Islet of Langerhans (tissue), 1 donor: ENCODE measurements around the gene TMEM129.
"Not testable (repeated sequence)": the region's sequence is repeated elsewhere in the genome, so short reads cannot be mapped to it uniquely, and the experiment has no call there.

Experiments used
- FAIRE-seq: peaks from one replicate; lab custom pipeline; 2011; peaks lifted over from hg19 to GRCh38; lab: Jason Lieb, UNC

Gene TMEM129

DNA sequence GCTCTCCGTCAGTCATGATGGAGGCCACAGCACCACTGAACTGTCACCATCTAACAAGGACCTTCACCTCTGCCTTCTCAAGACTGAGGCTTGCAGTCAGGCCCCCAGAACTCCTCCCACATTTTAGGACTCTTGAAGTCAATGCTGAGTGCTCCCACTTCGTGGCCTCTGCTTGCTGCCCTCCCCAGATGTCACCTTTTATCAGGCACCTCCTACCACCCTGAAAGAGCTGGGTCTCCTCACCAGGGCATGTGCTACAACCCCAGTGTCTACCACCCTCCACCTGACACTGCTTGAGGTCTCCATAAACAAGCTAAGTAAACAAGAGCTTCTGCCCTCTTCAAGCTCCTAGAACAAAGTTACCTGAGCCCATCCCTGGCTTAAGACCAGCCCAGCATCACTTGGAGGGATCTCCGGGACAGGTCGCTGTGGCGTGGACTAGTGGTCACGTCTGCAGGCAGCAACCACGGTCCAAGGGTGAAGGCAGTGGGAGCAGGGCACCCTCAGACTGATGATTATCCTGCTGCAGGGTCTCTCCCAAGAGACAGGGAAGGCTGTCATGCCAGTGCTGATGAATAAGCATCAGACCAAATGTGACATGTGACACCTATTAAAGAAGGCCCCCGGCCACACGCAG is 29.3 kb downstream of the TMEM129 start:
- FAIRE-seq: no peak

DNA sequence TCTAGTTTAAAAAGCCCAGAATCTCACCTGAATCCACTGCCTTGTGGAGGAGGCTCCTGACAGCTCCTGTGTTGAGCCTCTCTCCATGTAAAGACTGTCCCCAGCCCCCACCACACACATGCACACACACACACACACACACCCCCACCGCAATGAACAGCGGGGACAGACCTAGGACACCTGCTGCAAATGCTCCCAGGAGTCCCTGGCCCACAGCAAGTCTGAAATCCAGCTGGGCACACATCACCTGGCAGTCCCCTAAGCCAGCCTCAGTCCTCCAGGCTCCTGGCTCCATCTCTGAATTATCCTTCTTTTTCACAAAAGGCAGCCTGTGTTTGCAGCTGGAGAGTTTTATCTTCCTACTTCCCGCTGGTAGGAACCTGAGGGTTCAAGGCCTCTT is 30.4 kb downstream of the TMEM129 start:
- FAIRE-seq: no peak

DNA sequence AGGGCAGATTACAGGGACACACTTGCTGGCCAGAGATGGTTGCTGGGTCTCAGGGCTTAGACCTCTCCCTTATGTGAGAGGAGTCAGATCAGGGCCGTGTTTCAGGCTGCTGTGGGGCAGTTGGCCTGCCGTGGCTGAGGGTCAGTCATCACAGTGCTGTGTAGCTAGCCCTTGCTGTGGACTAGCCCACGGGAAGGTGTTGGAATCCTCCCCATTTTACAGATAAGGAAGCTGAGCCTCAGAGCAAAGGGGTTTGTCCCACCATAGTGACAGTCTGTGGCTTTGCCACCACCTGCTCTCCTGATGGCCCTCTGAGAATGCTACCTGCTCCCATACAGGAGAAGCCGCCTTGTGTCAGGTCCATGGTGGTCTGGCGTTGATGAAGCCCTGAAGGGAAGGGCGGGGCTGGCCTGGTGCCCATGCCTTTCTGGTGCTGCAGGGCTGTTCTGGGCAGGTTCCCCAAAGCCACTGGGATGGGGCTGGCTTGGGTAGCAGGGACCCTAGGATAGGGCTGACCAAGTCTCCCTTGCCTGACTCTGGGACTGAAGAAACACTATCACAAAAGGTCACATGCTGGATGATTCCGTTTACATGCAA is 34.6 kb downstream of the TMEM129 start:
- no peak for FAIRE-seq

DNA sequence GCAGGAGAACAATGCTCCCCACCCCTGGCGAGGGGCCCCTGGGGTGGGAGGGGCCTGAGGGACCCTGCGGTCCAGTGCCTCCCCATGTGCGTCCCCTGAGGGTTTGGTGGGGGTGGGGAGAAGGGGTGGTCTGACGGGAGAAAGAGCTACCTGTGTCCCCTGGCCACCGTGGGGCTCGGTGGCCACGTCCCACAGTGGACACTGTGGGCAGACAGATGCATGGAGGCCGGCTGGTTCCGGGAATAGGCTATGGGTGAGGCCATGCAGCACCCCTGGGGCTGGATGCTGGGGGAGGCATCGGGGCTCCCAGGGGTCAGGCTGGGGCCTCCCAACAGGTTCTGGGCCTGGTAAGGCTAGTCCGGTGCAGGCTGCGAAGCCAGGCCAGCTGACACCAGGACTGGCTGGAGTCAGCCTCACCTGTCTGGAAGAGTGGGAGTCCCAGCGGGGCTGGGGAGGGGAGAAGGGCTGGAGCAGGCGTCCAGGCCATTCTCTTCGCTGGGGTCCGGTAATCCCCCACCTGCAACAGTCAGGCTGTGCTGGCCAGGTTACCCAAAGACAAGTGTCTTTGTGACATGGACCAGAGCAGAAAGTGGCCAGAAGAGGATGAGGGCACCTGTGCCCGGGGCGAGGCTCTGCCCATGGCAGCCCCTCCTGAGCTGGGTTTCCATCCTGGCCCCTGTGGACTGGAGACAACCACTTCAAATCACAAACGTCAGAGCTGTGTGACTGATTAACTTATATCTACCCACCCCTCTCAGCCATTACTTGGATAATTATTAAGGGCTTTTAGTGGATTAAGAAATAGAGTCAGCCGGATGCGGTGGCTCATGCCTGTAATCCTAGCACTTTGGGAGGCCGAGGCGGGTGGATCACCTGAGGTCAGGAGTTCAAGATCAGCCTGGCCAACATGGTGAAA is 35.6 kb downstream of the TMEM129 start:
- no peak for FAIRE-seq

DNA sequence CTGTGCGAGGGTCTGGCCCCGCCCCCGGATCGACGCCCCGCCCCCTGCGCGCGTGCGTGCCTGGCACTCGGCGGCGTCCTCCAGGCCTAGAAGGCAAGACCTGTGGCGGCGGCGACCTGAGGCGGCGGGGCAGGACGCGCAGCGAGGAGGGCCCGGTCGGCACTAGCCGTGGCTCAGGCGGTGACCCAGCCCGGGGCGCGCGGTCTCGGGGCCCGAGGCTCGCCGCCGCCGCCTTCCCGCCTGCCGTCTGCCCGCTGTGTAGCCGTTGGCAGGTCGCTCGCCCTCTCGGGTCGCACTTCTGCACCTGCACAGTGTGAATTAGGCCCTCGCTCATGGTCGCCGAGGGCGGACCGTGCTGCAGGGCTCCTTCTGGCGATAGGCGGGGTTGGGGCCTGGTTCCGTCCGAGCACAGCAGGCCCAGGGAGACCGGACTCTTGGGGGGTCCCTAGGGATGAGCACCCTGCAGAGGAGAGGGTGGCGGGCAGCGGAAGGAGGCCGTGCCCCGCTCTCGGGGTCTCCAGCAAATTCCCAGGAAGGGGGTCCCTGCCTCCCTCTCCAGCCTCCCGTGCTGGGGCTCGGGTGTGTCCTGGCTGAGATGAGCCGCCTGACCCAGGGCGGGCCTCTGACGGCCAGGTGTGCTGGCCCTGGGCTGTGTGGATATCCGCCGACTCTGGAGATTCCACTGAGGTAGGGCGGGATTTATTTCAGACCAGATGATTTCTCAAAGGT is 36.5 kb downstream of the TMEM129 start:
- FAIRE-seq: no peak

DNA sequence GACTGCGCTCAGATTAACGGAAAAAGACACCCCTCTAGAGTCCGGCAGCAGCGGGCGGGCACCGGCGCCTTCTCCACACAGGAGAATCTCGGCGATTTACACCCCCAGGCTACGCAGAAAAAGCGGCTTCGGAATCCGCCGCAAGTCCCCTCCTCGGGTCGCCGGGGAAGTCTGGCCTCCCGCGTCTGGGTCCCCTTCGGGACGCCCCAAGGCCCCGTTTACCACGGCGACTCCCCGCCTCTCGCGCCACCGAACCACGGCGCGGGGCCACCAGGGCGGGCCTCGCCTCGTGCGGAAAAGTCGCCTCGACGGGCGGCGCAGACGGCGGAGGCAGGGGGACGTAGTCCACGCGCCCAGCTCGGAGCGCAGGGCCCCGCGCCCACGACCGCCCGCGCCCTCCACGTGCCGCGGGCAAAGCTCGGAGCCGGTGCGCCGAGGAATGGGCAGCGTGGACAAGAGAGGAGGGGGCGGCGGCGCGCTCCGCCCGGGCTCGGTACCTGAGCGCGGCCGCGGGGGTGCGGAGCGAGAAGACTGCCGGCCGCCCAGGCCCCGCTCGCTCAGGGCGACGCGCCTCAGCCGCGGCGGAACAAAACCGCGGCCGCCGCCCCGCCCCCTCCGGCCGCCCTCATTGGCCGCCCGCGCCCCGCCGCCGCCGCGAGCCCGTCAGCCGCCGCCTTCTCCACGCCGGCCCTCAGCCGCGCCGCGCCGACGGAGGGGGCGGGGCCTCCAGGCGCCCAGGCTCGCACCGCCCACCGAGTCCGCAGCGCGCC is 37.2 kb downstream of the TMEM129 start, which contains the start of gene FAM53A:
FAM53A (minus strand) TSS at position 578 of the 770 bp plus-strand sequence. CDS start 15,572 bp downstream, outside the sequence.
- no peak for FAIRE-seq

DNA sequence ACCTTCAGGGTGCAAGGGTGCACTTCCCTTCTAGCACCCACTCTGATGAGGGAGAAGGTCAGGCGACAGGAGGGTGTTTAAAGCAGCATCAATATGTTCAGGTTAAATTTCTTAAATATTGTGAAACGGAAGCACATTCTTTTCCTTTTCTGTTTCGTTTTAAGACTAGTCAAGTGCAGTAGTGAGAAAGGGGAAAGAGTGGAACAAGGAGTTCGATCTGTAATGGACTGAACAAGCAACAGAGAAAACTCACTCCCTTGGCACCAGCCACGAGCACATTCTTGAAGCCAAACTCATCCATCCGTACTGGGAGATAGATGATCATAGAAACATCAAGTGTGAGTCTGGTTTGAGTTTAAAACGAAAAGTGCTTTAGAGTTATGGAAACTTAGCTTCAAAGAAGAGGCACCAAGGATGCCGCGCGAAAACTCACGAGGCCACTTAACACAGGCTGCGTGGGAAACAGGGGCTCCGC is 37.8 kb downstream of the TMEM129 start:
- FAIRE-seq: no peak

DNA sequence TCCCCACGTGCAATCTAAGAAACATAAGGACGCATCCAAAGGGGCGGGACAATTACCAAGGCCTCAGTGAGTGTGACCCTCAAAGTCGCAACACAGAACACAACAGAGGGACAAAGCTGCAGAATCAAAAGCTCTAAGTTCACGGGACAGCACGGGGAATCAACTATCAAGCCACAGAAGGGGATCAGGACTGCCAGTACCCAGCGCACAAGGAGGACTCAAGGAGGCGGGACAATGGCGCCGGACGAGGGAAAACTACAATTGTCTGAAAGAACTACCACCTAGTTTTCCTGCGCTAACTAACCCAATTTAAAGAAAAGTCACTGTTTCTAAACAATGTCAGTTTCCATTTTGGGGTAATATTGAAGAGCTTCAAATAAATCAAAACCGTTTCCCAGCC is 38.3 kb downstream of the TMEM129 start:
- FAIRE-seq: no peak

DNA sequence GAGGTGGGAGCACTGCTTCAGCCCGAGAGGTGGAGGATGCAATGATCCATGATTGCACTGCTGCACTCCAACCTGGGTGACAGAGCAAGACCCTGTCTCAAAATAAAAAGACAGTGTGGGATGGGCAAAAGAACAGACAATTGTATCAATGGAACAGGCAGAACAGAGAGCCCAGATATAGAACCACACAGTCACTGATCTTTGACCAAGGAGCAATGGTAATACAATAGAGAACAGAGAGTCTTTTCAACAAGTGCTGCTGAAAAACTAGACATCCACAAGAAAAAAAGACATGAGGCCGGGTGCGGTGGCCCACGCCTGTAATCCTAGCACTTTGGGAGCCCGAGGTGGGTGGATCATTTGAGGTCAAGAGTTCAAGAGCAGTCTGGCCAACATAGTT is 42.9 kb downstream of the TMEM129 start:
- FAIRE-seq: no peak

DNA sequence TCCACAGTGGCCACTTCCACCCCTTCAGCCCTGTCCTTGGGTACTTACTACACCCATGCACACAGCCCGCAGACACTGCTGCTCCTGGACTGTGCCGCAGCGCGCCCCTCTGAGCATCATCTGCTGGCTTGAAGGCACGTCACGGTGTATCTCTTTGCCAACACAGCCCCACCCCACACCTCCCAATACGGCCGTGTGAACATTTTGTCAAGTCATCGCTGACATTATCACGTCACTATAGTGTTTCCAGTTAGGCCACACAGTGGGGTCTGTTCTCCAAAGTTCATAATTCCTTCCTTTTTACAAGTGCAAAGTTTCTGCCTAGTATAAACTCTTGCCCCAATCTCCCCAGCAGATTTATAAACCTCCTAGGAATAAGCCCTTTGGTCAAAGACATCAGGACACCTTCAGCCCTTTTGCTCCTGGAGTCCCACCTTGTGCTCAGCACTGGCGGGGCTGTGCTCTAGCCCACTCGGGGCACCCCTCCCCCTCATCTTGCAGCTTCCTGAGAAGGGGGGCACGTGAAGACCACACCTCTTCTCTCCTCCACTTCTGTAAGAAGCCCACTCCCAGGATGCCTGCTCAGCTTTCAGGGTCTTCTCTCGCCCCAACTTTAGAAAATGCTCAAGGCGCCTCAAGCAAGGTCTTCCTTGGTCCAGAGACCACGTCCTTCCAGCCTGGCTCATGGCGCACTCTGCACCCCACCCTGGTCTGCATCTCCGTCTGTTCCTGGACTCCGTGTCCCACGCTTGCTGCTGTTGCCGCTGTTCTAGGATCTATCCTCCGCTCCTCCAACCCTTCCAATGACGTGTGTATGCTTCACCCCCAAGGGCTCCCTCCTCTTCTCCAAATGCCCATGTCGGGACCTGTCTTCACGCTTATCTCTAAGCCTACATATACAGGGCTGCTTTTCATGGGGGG is 44.3 kb downstream of the TMEM129 start:
- no peak for FAIRE-seq

DNA sequence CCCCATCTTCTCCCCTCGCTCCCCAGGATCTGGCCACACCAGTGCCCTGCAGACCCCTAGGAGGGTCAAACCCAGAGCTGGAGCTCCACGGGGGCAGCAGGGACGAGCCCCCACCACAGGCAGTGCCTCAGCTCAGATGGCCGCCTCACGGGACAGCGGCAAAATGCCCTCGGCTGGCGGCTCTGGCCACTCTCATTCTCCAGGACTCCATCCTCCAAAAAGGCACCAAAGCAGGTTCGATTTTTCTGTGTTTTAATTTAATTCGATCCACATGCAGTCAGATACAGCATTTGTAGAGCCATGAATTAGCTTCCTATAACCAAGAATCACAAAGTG is 45.4 kb downstream of the TMEM129 start:
- FAIRE-seq: no peak

DNA sequence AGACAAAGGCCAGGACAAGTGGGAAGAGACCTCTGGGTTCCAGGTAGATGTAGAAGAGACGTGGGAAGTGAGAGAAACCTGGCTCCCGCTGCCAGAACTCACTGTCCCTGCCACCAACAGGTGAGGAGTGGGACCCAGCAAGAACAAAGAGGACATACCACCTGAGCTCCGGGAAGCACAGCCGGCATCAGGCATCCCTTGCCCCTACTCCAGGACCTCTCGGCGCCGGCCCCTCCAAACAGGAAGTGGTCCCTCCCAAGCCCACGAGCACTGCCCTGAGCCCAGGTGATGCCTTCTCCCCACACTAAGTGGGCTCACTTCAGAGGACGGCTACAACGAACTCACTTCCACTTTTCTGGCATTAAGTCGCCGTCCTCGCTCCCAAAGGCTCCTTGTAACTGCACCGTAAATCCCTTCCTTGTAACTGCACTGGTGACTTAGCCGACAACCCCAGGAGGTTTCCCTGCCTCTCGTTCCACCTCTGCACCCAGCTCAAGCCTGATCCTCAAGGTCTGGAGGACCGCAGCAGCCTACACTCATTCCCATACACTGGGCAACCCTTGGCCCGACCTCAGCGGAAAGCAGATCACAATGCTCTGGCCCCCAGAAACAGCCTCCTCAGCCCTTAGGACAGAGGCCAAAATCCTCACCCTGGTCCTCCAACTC is 45.9 kb downstream of the TMEM129 start:
- FAIRE-seq: no peak

DNA sequence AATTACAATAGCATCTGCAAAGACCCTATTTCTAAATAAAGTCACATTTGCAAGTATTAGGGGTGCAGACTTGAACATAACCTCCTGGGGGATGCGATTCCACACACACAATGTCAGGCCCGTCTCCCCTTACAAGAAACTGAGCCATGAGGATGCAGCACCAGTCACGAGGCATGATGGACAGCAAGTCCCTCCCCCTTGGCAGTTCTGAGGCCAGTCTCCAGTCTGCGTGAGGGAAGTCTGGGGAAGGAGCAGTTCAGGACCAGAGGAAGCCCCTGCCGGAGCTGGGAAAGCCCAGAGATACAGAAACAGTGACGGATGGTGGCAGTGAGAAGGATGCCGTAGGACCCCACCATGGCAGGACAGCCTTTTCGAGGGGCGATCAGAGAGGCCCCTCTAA is 46.4 kb downstream of the TMEM129 start:
- FAIRE-seq: no peak

DNA sequence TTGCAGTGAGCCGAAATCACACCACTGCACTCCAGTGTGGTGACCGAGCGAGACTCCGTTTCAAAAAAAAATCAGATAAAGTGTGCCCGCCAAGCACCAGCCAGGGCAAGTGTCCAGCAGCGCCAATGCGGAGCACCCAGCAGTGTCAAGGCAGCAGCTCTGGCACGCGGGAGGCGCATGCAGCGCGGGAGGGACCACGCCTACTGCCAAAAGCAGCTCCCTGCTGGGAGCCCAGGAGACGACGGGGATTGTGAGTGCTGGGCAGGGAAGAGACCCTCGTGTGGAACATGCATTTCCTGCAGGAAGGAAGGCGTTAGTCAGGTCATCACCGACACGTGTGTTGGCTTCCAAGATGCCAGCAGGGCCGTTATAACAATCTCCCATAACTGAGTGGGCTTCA is 47.5 kb downstream of the TMEM129 start:
- no peak for FAIRE-seq

DNA sequence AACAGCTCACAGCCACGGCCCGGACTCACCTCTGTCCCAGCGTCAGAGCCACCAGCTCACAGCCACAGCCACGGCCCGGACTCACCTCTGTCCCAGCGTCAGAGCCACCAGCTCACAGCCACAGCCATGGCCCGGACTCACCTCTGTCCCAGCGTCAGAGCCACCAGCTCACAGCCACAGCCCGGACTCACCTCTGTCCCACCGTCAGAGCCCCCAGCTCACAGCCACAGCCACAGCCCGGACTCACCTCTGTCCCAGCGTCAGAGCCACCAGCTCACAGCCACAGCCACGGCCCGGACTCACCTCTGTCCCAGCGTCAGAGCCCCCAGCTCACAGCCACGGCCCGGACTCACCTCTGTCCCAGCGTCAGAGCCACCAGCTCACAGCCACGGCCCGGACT is 50.1 kb downstream of the TMEM129 start:
- not testable (repeated sequence) for FAIRE-seq

DNA sequence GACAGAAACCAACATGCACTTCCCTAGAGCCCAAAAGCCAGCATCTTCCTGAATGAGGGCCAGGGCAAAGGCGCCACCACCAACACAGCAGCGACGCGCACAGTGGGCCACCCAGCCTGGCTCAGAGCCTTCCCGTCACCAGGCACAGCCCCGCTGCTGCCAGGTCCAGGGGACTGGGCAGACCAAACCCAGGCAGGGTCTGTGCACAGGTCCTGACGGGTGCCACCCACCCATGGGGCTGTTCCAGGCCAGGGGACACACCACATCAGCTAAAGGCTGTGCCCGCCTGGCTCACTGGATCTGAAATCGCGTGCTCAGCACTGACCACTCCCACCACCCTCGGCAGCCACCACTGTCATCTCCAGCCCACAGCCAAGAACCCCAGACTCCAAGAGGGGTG is 50.8 kb downstream of the TMEM129 start:
- no peak for FAIRE-seq

DNA sequence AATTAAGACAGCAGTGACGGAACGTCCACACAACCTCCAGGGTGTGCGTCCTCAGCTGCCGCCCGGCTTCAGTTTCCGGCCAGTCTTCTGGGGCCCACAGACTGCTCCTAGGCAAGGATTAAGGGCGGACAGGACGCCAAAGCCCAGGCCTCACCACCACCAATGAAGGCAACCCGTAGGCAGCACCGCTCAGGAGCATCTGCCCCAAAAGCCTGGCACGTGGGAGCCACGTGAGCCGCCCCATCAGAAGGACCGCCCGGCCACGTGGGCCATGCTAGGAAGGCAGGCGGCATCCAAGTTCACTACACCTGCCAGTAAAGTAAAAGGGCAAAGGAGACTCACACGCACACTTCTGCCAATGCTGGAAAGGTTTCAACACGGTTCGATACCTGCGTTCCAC is 51.3 kb downstream of the TMEM129 start:
- FAIRE-seq: no peak

DNA sequence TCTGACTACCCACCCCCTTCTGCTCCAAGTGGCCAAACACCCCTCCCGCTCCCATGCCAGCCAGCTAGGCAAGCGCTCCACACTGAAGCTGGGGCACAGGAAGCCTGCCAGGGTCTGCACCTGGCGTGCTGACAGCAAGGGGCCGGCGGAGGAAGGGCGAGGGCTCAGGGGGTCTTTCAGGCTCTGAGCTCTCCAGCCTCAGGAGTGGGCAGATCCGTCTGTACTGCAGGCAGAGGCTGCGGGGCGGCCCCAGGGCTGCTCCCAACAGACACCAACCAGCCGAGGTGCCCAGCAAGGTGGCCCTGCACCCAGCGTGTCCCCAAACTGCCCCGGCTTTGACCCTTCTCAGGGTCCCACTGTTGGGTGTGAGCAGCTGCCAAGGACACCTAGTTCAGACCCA is 51.9 kb downstream of the TMEM129 start:
- no peak for FAIRE-seq

DNA sequence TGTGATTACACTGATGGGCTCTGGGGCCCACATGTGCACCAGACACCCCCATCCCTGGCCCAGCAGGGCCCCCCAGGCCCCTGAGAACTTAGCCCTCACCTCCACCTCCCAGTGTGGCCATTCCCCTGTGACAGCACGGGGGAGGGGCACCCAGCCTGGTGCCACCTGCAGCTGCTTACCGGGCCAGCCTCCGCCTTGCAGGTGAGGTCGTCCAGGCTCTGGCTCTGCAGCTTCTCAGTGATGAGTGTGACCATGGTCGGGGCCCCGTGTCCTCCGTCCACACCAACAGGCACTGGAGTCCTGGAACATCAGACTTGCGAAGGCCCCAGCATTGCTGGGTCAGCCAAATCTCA is 52.7 kb downstream of the TMEM129 start:
- no peak for FAIRE-seq

DNA sequence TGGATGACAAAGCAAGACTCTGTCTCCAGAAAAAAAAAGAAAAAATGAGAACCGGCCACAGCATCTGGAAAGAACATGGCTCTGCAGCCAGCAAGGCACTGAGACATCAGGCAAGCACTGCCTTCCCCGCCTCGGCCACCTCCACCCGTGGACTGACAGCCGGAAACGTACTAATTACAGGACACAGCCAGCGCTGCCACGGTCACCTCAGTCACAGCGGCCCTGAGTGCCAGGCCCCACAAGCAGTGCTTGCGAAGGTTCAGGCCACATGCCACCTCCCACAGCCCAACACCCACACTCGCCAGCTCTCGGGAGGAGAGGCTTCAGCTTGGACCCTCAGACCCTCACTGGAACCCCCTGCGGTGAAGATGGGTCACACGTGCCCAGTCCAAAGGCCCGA is 53.9 kb downstream of the TMEM129 start:
- FAIRE-seq: no peak
